Measurements from ENCODE around the gene SLC26A1.

DNA sequence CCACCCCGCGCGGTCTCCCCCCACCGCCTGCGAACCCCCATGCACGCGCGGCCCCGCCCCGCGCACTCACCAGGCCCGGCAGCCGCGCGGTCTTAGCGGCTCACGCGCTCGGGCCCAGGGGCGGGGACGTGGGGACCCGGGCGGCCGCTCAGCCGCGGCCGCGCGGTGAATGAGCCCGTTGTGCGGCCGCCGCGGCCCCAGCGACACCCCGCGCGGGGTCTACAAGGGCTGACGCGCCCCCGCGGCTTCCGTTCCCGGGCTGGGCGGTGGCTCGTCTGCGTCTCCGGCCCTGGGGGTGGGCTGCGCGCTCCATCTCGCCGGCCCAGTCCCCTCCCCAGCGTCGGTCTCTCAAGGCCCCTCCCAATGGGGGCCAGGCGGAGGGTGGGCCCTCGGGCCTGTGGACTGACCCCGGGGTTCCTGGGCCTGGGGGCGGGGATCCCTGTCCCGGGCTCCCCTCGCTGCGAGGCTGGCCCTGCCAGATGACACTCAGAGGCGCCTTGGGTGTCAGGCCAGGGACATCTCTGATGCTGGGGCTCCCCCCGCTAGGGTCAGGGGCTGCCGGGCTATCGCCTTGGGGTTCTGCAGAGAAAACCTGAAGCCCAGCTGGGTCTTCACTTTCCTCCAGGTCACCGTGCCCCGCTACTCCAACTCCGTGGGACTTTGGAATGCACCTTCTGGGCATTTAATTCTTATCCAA is 4.3 kb upstream of the SLC26A1 start:
- no peak for TF ChIP-seq CTCF (IDR thresholded peaks at IDR 0.05; ENCODE audit: insufficient read depth, low read length, poor library complexity, severe bottlenecking)
- no peak for TF ChIP-seq EZH2phosphoT487 (conservative IDR thresholded peaks at IDR 0.05; ENCODE audit: low read length)

All from SU-DHL-6 (cell line).